Measurements from ENCODE around the gene PCDH8.

- no peak for TF ChIP-seq NFYB (CRISPR knock-in tag; conservative IDR thresholded peaks at IDR 0.05; ENCODE audit: low read depth)
- TF ChIP-seq ZNF263 (CRISPR knock-in tag; IDR thresholded peaks at IDR 0.05; ENCODE audit: low read depth), result no peak
- no peak for TF ChIP-seq TEAD4 (CRISPR knock-in tag; IDR thresholded peaks at IDR 0.05)
- TF ChIP-seq CTCF (IDR thresholded peaks at IDR 0.05), result no peak
Observed at GRCh38 chr13:52808842-52809219, 39.6 kb downstream of the PCDH8 start.
